Activated T-cell treated with anti-CD3 and anti-CD28 coated beads, Interleukin-2, amount 50 U/mL, for 4 hours (primary cell): ENCODE measurements around the gene TSPO. TPM values are rescaled to one million over a fixed set of nuclear protein-coding genes. Genes with fewer than 3 reads are reported as not detected.

Experiments used
- ATAC-seq, 2 donors: fragments of 200-7000 bp; cut with Tn5 transposase; one replicate each; pipeline ENCODE4 v1.10.0; 2021
- DNase-seq: peaks from one replicate; pipeline ENCODE4 v3.0.0-alpha.2; 2020
- H3K27me3 Mint-ChIP-seq: one replicate; pipeline ENCODE4 v1.8.0; 2021; ENCODE audit warnings: low read depth, mixed read lengths
- H3K36me3 Mint-ChIP-seq: one replicate; pipeline ENCODE4 v1.8.0; 2022; ENCODE audit warnings: mixed read lengths; ENCODE audit not compliant: insufficient read depth
- H3K4me1 Mint-ChIP-seq: one replicate; pipeline ENCODE4 v1.8.0; 2021; ENCODE audit warnings: low read depth, mixed read lengths
- H3K4me3 Mint-ChIP-seq: one replicate; pipeline ENCODE4 v1.8.0; 2021; ENCODE audit warnings: mild to moderate bottlenecking, moderate library complexity, mixed read lengths
- H3K9me3 Mint-ChIP-seq: one replicate; pipeline ENCODE4 v1.8.0; 2021; ENCODE audit warnings: mixed read lengths
- total RNA-seq, 3 donors: library from RNA; stranded (reverse); gene quantifications; one replicate each; pipeline ENCODE4 v1.2.1, GENCODE V29; 2021

TSPO gene
- total RNA-seq, 3 donors from 2014 or later: 60.6 to 79.8 (median 63.5) TPM

- Mint-ChIP-seq H3K4me1 (peaks cover 6% of the 10 kb centered on the region), H3K36me3 (no peaks in the 10 kb centered on the region), H3K27me3 (no peaks in the 10 kb centered on the region), H3K4me3 (no peak overlapping the region), H3K9me3 (no peaks in the 10 kb centered on the region)
- DNase-seq (no peak), ATAC-seq (peak in 1 of 2 donors; percentile 22)
These were observed 53.9 kb downstream of the TSPO start for GRCh38 chr22:43205261-43205691.

- no peak for DNase-seq
- Mint-ChIP-seq H3K9me3 (no peaks in the 10 kb centered on the region), H3K4me1 (peaks cover 6% of the 10 kb centered on the region), H3K27me3 (no peaks in the 10 kb centered on the region), H3K4me3 (no peak overlapping the region), H3K36me3 (no peaks in the 10 kb centered on the region)
- ATAC-seq: peak; percentile 16 to 39
These were observed 54.6 kb downstream of the TSPO start for GRCh38 chr22:43205748-43206508.

GRCh38 chr22:43206509-43207161 lies 55.3 kb downstream of the TSPO start:
- Mint-ChIP-seq H3K4me3 (no peak overlapping the region), H3K4me1 (peaks cover 6% of the 10 kb centered on the region), H3K36me3 (no peaks in the 10 kb centered on the region), H3K27me3 (no peaks in the 10 kb centered on the region), H3K9me3 (no peaks in the 10 kb centered on the region)
- peak; percentile 25 to 35 for ATAC-seq
- no peak for DNase-seq

GRCh38 chr22:43207386-43207785 lies 56.0 kb downstream of the TSPO start:
- Mint-ChIP-seq H3K4me1 (peaks cover 6% of the 10 kb centered on the region), H3K4me3 (no peak overlapping the region), H3K27me3 (no peaks in the 10 kb centered on the region), H3K9me3 (no peaks in the 10 kb centered on the region), H3K36me3 (no peaks in the 10 kb centered on the region)
- no peak for ATAC-seq
- DNase-seq: no peak

GRCh38 chr22:43207849-43208702 lies 56.7 kb downstream of the TSPO start:
- Mint-ChIP-seq H3K4me3 (no peak overlapping the region), H3K4me1 (peaks cover 6% of the 10 kb centered on the region)
- ATAC-seq: no peak

GRCh38 chr22:43208703-43209522 lies 57.6 kb downstream of the TSPO start:
- H3K27me3 Mint-ChIP-seq: no peaks in the 10 kb centered on the region
- ATAC-seq (no peak), DNase-seq (no peak)
- no peaks in the 10 kb centered on the region for H3K9me3 Mint-ChIP-seq
- H3K4me3 Mint-ChIP-seq: no peak overlapping the region
- no peaks in the 10 kb centered on the region for H3K36me3 Mint-ChIP-seq
- H3K4me1 Mint-ChIP-seq: peaks cover 6% of the 10 kb centered on the region

More at GRCh38 chr22:43207849-43208702, 56.7 kb downstream of the TSPO start:
- no peaks in the 10 kb centered on the region for H3K27me3 Mint-ChIP-seq
- H3K9me3 Mint-ChIP-seq: no peaks in the 10 kb centered on the region
- H3K36me3 Mint-ChIP-seq: no peaks in the 10 kb centered on the region
- no peak for DNase-seq

- Mint-ChIP-seq H3K4me1 (peaks cover 6% of the 10 kb centered on the region), H3K4me3 (no peak overlapping the region), H3K36me3 (no peaks in the 10 kb centered on the region), H3K27me3 (no peaks in the 10 kb centered on the region), H3K9me3 (no peaks in the 10 kb centered on the region)
- ATAC-seq (no peak), DNase-seq (no peak)
These were observed 58.1 kb downstream of the TSPO start for GRCh38 chr22:43209523-43209890.

- Mint-ChIP-seq H3K9me3 (no peaks in the 10 kb centered on the region), H3K36me3 (no peaks in the 10 kb centered on the region), H3K27me3 (no peaks in the 10 kb centered on the region), H3K4me1 (peaks cover 6% of the 10 kb centered on the region), H3K4me3 (no peak overlapping the region)
- ATAC-seq (no peak), DNase-seq (no peak)
These were observed 58.6 kb downstream of the TSPO start for GRCh38 chr22:43209971-43210370.

GRCh38 chr22:43210631-43211515 lies 59.5 kb downstream of the TSPO start:
- ATAC-seq: no peak
- Mint-ChIP-seq H3K4me3 (no peak overlapping the region), H3K9me3 (no peaks in the 10 kb centered on the region), H3K27me3 (no peaks in the 10 kb centered on the region), H3K4me1 (peaks cover 4% of the 10 kb centered on the region), H3K36me3 (no peaks in the 10 kb centered on the region)
- no peak for DNase-seq

- Mint-ChIP-seq H3K36me3 (no peaks in the 10 kb centered on the region), H3K27me3 (no peaks in the 10 kb centered on the region), H3K9me3 (no peaks in the 10 kb centered on the region), H3K4me1 (no peaks in the 10 kb centered on the region), H3K4me3 (no peak overlapping the region)
- DNase-seq (no peak), ATAC-seq (no peak)
These were observed 60.6 kb downstream of the TSPO start for GRCh38 chr22:43211941-43212433.

GRCh38 chr22:43212434-43212952 lies 61.1 kb downstream of the TSPO start:
- no peak overlapping the region for H3K4me3 Mint-ChIP-seq
- H3K27me3 Mint-ChIP-seq: no peaks in the 10 kb centered on the region
- no peaks in the 10 kb centered on the region for H3K9me3 Mint-ChIP-seq
- DNase-seq (no peak), ATAC-seq (no peak)
- H3K36me3 Mint-ChIP-seq: no peaks in the 10 kb centered on the region
- H3K4me1 Mint-ChIP-seq: no peaks in the 10 kb centered on the region
